Ectodermal cell (in vitro differentiated cells): Measurements from ENCODE around the gene GOT1. TPM values are rescaled to one million over a fixed set of nuclear protein-coding genes. Genes with fewer than 3 reads are reported as not detected.
A peak's percentile ranks its signal among the peaks of the same experiment; 100 is the strongest.

Source experiments
- H3K27ac ChIP-seq: 2 replicates; pipeline ENCODE4 v1.7.0; 2013; ENCODE audit warnings: mild to moderate bottlenecking, low read depth, low read length; ENCODE audit not compliant: insufficient read depth, poor library complexity, severe bottlenecking
- H3K27me3 ChIP-seq: 2 replicates; pipeline ENCODE4 v1.7.0; 2013; ENCODE audit warnings: mild to moderate bottlenecking, low read length; ENCODE audit not compliant: insufficient read depth, control insufficient read depth, poor library complexity, severe bottlenecking
- H3K36me3 ChIP-seq: one replicate; pipeline ENCODE4 v1.7.0; 2013; ENCODE audit warnings: low read length; ENCODE audit not compliant: control insufficient read depth, insufficient read depth
- H3K4me1 ChIP-seq: one replicate; pipeline ENCODE4 v1.7.0; 2013; ENCODE audit warnings: low read length; ENCODE audit not compliant: control insufficient read depth, insufficient read depth
- H3K4me3 ChIP-seq: 2 replicates; pipeline ENCODE4 v1.7.0; 2013; ENCODE audit warnings: low read depth, low read length, control low read depth; ENCODE audit not compliant: insufficient read depth
- H3K9me3 ChIP-seq: 2 replicates; pipeline ENCODE4 v1.7.0; 2013; ENCODE audit warnings: mild to moderate bottlenecking, low read length, moderate library complexity; ENCODE audit not compliant: control insufficient read depth
- WGBS, 2 experiments: methylation state at CpG; one replicate each; pipeline ENCODE4 v1.1.7; 2013; ENCODE audit warnings: missing lambda C conversion rate in 2 of 2; 5-methylcytosine and 5-hydroxymethylcytosine counted together
- polyA plus RNA-seq, 4 experiments: library from polyadenylated mRNA; stranded (reverse); fragments of 50-300 nt; gene quantifications; one replicate each; pipeline ENCODE4 v1.2.3, GENCODE V29; 2013

Gene GOT1
- polyA plus RNA-seq (2013, experiment 1 of 4) = 31.3 TPM
- polyA plus RNA-seq (2013, experiment 2 of 4) = 36.3 TPM
- 37.2 TPM for polyA plus RNA-seq (2013, experiment 3 of 4)
- 37.1 TPM for polyA plus RNA-seq (2013, experiment 4 of 4)

DNA sequence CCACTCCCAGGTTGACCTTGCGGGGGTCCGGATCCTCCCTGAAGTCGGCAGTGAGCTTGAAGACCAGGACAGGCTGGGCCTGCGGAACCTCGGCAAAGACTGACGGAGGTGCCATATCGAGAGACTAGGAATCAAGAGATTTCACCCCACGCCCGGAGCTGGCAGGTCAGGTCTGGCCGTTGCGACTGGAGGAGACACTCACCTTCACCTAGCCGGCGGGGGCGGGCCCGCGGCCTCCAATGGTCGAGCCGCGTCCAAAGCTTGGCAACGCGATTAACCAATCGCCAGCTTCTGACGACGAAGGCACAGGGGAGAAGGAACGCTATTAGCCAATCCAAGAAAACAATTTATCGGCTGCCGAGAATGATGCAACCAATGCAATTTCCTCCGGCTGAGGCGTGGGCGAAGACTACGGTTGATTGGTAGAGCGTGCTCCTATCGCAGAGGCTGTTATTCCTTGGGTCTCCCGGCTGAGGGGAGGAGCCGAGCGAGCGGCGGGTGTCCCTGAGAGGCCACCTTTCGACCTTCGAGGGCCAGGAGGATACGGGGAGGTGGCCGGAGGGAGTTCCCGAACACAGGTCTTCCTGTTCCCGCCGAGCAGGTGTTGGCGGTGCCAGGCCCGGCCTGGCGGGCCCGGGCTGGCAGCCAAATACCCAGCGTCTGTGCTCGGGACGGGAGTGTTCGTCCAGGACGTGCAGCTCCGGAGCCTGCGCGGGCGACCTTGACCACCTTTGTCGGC, at the start of gene GOT1:
GOT1 (minus strand) TSS at position 174 of the 739 bp plus-strand sequence; CDS start at position 115, 59 bp downstream.
- Histone ChIP-seq H3K27me3 (no peaks in the 10 kb centered on the region), H3K4me3 (peak within 1 kb of the TSS; percentile 96), H3K4me1 (peaks cover 4% of the 10 kb centered on the region), H3K27ac (peak within 1 kb of the TSS; percentile 52), H3K36me3 (no peaks in the 10 kb centered on the region), H3K9me3 (no peaks in the 10 kb centered on the region)
- WGBS, 2 experiments = 0% methylated on average over 59 of the region's 59 CpGs

DNA sequence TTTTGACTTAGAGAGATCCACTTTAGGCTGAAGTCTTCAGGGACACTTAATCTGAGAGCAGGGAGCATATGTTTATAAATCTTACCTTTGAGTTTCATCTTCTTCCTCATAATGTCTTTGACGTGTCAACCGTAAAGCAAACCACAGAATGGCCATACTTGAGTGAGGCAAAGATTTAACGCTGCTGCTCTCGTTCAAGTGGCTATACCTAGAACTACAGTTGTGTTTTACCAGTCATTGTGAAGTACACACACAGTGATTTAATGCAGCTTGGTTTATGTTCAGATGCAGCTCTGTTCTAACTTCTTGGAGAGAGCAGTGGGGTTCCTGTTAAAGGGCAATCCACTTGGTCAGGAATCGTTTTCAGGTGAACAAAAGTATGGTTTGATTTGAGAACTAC, 39.9 kb upstream of the GOT1 start:
- Histone ChIP-seq H3K36me3 (no peaks in the 10 kb centered on the region), H3K9me3 (no peaks in the 10 kb centered on the region), H3K4me3 (no peak overlapping the region), H3K27ac (no peak overlapping the region), H3K4me1 (peaks cover 6% of the 10 kb centered on the region), H3K27me3 (peaks cover 4% of the 10 kb centered on the region)
- WGBS, 2 experiments = 80 to 86% methylated on average over 5 of the region's 5 CpGs

DNA sequence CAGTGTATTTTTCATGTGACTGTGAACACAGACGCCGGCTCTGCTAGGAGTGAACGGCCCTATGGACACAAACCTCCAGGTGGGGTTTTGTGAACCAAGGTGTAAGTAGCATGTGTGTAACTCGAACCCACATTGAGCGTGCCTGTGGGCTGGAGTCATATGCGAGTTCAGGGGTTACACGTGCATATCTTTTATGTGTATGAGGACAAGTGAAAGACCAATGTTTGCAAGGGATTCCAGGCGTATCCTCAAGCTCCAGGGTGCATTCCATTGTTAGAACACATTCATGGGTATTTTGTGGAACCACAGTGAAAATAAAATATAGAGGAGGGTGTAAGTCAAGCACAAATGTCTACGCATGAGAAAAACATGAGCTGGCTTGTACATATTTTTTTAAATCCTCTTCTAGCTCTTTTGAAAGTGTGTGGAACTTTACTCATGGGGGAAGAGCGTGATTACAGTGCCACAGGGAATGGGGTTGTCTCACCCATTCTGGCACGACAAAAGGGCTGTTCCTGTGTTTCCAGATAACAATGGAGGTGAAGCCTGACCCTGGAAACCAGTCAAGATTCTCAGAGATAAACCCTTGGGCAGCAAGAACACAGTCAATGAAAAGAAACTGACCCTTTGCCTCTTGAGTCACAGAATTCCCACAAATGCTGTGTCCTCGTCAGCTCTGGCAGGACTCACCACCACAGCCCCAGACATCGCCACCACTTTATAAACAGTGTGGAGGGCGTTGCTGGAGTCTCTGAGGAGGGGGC, 37.0 kb upstream of the GOT1 start:
- H3K27ac ChIP-seq = no peak overlapping the region
- H3K9me3 ChIP-seq = no peaks in the 10 kb centered on the region
- peaks cover 6% of the 10 kb centered on the region for H3K4me1 ChIP-seq
- peaks cover 4% of the 10 kb centered on the region for H3K27me3 ChIP-seq
- H3K4me3 ChIP-seq = no peak overlapping the region
- 82 to 83% methylated on average over 14 of the region's 14 CpGs for WGBS, 2 experiments
- H3K36me3 ChIP-seq = no peaks in the 10 kb centered on the region

DNA sequence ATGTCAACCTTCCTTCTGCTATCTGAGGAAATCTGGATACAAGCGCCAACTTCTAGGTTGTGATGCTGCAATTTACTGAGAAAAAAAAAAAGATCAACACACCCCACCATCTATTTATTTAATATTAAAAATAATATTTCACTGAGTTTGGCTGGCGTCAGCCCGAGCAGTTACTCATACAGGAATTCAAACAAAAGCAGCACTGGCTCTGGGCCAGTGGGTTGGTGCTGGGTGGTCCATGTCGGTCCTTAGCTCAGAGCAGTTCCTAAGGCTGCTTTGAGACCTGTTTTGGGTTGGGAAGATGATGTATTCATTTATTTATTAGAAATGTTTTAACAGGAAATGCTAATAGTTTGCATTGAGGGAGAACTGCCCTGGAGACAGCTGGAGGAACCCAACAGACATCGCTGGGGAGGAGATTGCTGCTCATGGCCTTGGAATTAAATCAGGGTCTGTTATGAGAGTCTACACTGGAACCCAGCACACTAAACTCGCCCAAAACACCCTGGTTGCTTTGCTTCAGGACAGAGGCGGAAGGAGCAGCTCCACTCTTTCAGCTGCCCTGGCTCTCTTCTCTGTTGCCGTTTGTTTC, 36.3 kb upstream of the GOT1 start:
- Histone ChIP-seq H3K27me3 (peaks cover 4% of the 10 kb centered on the region), H3K4me3 (no peak overlapping the region), H3K9me3 (no peaks in the 10 kb centered on the region), H3K36me3 (no peaks in the 10 kb centered on the region), H3K27ac (no peak overlapping the region), H3K4me1 (peaks cover 6% of the 10 kb centered on the region)
- 92 to 94% methylated on average over 7 to 8 of the region's 8 CpGs for WGBS, 2 experiments

DNA sequence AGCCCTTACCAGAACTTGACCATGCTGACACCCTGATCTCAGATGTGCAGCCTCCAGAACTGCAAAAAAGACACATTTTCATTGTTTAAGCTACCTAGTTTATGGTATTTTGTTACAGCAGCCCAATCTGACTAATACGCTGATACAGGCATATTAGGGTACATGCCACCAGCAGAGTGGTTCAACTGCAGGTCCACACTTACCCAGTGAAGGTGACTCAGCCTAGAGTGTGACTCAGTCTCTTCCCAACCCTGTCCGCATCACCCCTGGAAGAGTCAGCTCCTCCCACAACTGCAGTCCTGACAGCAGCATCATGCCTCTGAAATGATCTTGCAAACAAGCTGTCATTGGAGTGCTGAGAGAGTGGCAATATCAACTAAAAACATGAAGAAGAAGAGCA, 30.8 kb upstream of the GOT1 start:
- no peaks in the 10 kb centered on the region for H3K4me1 ChIP-seq
- 91 to 94% methylated on average over 2 of the region's 2 CpGs for WGBS, 2 experiments
- no peak overlapping the region for H3K4me3 ChIP-seq
- H3K9me3 ChIP-seq = no peaks in the 10 kb centered on the region
- no peaks in the 10 kb centered on the region for H3K36me3 ChIP-seq
- no peak overlapping the region for H3K27ac ChIP-seq
- no peaks in the 10 kb centered on the region for H3K27me3 ChIP-seq

DNA sequence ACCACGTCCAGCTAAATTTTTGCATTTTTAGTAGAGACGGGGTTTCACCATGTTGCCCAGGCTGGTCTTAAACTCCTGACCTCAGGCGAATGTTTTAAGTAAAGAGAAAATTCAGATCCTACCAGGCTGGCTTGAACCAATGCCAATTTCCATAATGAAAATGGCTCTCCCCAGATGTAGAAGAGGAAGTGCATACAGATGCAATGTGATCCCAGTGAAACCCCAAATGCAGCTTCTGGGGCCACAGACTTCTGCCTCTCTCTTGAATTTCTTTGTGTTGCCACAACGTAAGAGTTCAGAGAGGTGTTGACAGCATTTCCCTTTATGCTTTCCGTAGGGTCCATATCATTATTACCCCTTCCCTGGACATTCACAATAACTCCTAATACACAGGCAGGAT, 29.6 kb upstream of the GOT1 start:
- H3K36me3 ChIP-seq = no peaks in the 10 kb centered on the region
- H3K4me3 ChIP-seq = no peak overlapping the region
- no peaks in the 10 kb centered on the region for H3K9me3 ChIP-seq
- H3K27me3 ChIP-seq = no peaks in the 10 kb centered on the region
- 92 to 93% methylated on average over 5 of the region's 5 CpGs for WGBS, 2 experiments
- no peak overlapping the region for H3K27ac ChIP-seq
- no peaks in the 10 kb centered on the region for H3K4me1 ChIP-seq

DNA sequence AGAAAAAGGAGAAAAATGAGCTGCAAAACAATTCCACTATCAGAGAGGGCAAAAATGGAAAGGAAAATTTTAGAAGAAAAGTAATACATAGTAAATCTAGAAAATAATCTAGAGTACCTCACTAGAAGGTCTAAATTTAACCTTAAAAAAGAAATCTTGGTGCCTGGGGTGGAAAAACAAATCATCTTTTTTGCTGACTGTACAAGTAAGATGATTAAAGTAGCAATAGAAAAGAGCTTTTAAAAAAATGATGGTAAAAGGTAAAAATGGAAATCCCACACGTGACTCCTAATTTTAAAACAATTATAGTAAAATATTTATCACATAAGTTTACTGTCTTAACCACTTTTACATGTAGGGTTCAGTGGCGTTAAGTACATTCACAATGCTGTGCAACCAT, 28.8 kb upstream of the GOT1 start:
- no peaks in the 10 kb centered on the region for H3K4me1 ChIP-seq
- H3K27me3 ChIP-seq = no peaks in the 10 kb centered on the region
- H3K36me3 ChIP-seq = no peaks in the 10 kb centered on the region
- H3K4me3 ChIP-seq = no peak overlapping the region
- H3K27ac ChIP-seq = no peak overlapping the region
- no peaks in the 10 kb centered on the region for H3K9me3 ChIP-seq
- 91 to 97% methylated on average over 1 to 2 of the region's 2 CpGs for WGBS, 2 experiments

DNA sequence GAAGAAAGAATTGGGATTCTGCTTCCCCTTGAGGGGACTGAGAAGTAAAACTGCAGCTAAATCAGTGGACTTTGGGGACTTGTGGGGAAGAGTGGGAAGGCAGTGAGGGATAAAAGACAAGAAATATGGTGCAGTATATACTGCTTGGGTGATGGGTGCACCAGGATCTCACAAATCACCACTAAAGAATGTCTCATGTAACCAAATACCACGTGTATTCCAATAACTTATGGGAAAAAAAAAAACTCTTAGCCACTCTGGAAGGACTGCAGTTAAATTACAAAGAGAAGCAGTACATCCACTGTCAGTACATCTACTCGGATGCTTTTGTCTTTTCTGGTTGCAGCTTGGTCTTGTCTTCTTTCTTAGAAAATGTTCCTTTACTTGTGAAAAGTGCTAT, 27.4 kb upstream of the GOT1 start:
- 68 to 77% methylated on average over 2 of the region's 2 CpGs for WGBS, 2 experiments
- Histone ChIP-seq H3K4me3 (no peak overlapping the region), H3K27me3 (no peaks in the 10 kb centered on the region), H3K27ac (no peak overlapping the region), H3K4me1 (no peaks in the 10 kb centered on the region), H3K36me3 (no peaks in the 10 kb centered on the region), H3K9me3 (no peaks in the 10 kb centered on the region)

DNA sequence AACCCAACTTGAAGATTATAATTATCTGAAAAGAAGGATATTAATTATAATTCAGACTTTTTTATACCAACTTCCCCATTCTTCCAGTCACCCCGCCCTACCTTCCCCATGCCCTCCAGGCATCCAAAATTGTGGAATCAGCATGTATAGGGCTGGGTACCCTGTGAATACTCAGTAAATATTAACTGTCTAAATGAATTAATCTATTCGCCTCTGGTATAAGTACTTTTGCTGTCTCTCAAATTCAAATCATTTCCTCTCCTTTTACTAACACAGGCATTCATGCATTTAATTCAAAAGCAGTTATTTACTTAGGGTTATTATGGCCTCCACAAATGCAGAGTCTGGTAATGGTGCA, 26.5 kb upstream of the GOT1 start:
- H3K27me3 ChIP-seq = no peaks in the 10 kb centered on the region
- H3K4me1 ChIP-seq = peaks cover 2% of the 10 kb centered on the region
- no peaks in the 10 kb centered on the region for H3K36me3 ChIP-seq
- H3K27ac ChIP-seq = no peak overlapping the region
- 100% methylated on average over 1 of the region's 2 CpGs; no CpG with 5 or more reads in 1 of the 2 experiments for WGBS, 2 experiments
- no peaks in the 10 kb centered on the region for H3K9me3 ChIP-seq
- no peak overlapping the region for H3K4me3 ChIP-seq
